T1000 (cell line): ENCODE results near the gene PEAK1.

Source experiments
- DNase-seq: peaks from one replicate; lab custom pipeline; 2025; ENCODE audit warnings: mixed read lengths; lab: John Stamatoyannopoulos, UW

Gene PEAK1

GRCh38 chr15:77419836-77420609 lies at the start of gene PEAK1:
PEAK1 (minus strand) TSS chr15:77420104; CDS start chr15:77181926, 238,178 bp downstream.
- peak; percentile 94 for DNase-seq

- DNase-seq, result no peak
Observed at GRCh38 chr15:77468896-77469295, 49.0 kb upstream of the PEAK1 start.

GRCh38 chr15:77466521-77466920 lies 46.6 kb upstream of the PEAK1 start:
- no peak for DNase-seq

- no peak for DNase-seq
Observed at GRCh38 chr15:77464129-77464865, 44.4 kb upstream of the PEAK1 start.

- DNase-seq, result no peak
Observed at GRCh38 chr15:77461486-77461885, 41.6 kb upstream of the PEAK1 start.

- no peak for DNase-seq
Observed at GRCh38 chr15:77459031-77459430, 39.1 kb upstream of the PEAK1 start.

- no peak for DNase-seq
Observed at GRCh38 chr15:77457905-77458265, 38.0 kb upstream of the PEAK1 start.

GRCh38 chr15:77457191-77457904 lies 37.4 kb upstream of the PEAK1 start:
- no peak for DNase-seq

GRCh38 chr15:77456746-77457145 lies 36.8 kb upstream of the PEAK1 start:
- DNase-seq, result no peak

- DNase-seq, result no peak
Observed at GRCh38 chr15:77455696-77456321, 35.9 kb upstream of the PEAK1 start.

GRCh38 chr15:77454951-77455350 lies 35.0 kb upstream of the PEAK1 start:
- no peak for DNase-seq

GRCh38 chr15:77454265-77454664 lies 34.4 kb upstream of the PEAK1 start:
- no peak for DNase-seq

GRCh38 chr15:77446840-77447390 lies 27.0 kb upstream of the PEAK1 start:
- DNase-seq, result no peak

- DNase-seq, result no peak
Observed at GRCh38 chr15:77440378-77440999, 20.6 kb upstream of the PEAK1 start.

GRCh38 chr15:77437264-77437663 lies 17.4 kb upstream of the PEAK1 start:
- no peak for DNase-seq

- no peak for DNase-seq
Observed at GRCh38 chr15:77436822-77437221, 16.9 kb upstream of the PEAK1 start.

- no peak for DNase-seq
Observed at GRCh38 chr15:77430652-77431051, 10.7 kb upstream of the PEAK1 start.

- no peak for DNase-seq
Observed at GRCh38 chr15:77430213-77430612, 10.3 kb upstream of the PEAK1 start.

- no peak for DNase-seq
Observed at GRCh38 chr15:77426871-77427270, 7.0 kb upstream of the PEAK1 start.

GRCh38 chr15:77426377-77426776 lies 6.5 kb upstream of the PEAK1 start:
- DNase-seq, result no peak

GRCh38 chr15:77425104-77425503 lies 5.2 kb upstream of the PEAK1 start:
- DNase-seq, result no peak

- DNase-seq, result no peak
Observed at GRCh38 chr15:77421370-77421700, 1.4 kb upstream of the PEAK1 start.
